WTC11 (cell line): ENCODE results near the gene CALN1.

ENCODE experiments used
- CBFB ChIP-seq: sonication (generic); formaldehyde crosslinking; IDR thresholded peaks from 2 replicates; pipeline ENCODE4 v1.8.1; 2022; ENCODE audit warnings: mild to moderate bottlenecking, low read depth, missing genetic modification reagents
- CTCF ChIP-seq: fragments of 200-600 bp; IDR thresholded peaks from 2 replicates; pipeline ENCODE4 v1.8.0; 2022; ENCODE audit warnings: antibody characterized with exemption
- E2F4 ChIP-seq: sonication (generic); formaldehyde crosslinking; IDR thresholded peaks from 2 replicates; pipeline ENCODE4 v1.8.1; 2022; ENCODE audit warnings: low read depth, mild to moderate bottlenecking, moderate library complexity, missing genetic modification reagents, borderline replicate concordance
- ELF4 ChIP-seq: sonication (generic); formaldehyde crosslinking; IDR thresholded peaks from 2 replicates; pipeline ENCODE4 v1.8.1; 2022; ENCODE audit warnings: low read depth, mild to moderate bottlenecking, moderate library complexity, missing genetic modification reagents
- FOXJ3 ChIP-seq: sonication (generic); formaldehyde crosslinking; IDR thresholded peaks from 2 replicates; pipeline ENCODE4 v1.9.0; 2021; ENCODE audit warnings: missing genetic modification reagents, mild to moderate bottlenecking, borderline replicate concordance
- FOXK1 ChIP-seq: sonication (generic); formaldehyde crosslinking; IDR thresholded peaks from 2 replicates; pipeline ENCODE4 v1.8.0; 2022; ENCODE audit warnings: mild to moderate bottlenecking, moderate library complexity, missing genetic modification reagents
- NR1H2 ChIP-seq: sonication (generic); formaldehyde crosslinking; IDR thresholded peaks from 2 replicates; pipeline ENCODE4 v1.9.0; 2021; ENCODE audit warnings: mild to moderate bottlenecking, moderate library complexity, missing genetic modification reagents
- OVOL2 ChIP-seq: fragments of 250-450 bp; sonication (Bioruptor Pico); IDR thresholded peaks from 2 replicates; pipeline ENCODE4 v1.9.0; 2021; ENCODE audit warnings: mild to moderate bottlenecking, borderline replicate concordance
- TEAD1 ChIP-seq: sonication (generic); formaldehyde crosslinking; IDR thresholded peaks from 2 replicates; pipeline ENCODE4 v1.8.0; 2022; ENCODE audit warnings: mild to moderate bottlenecking, missing genetic modification reagents
- USF2 ChIP-seq: sonication (generic); formaldehyde crosslinking; IDR thresholded peaks from 2 replicates; pipeline ENCODE4 v1.8.1; 2023; ENCODE audit warnings: mild to moderate bottlenecking, missing genetic modification reagents, moderate library complexity

- TF ChIP-seq USF2 (CRISPR knock-in tag) (no peak), E2F4 (CRISPR knock-in tag) (no peak), CBFB (CRISPR knock-in tag) (no peak), NR1H2 (CRISPR knock-in tag) (no peak), FOXJ3 (CRISPR knock-in tag) (no peak), CTCF (no peak), FOXK1 (CRISPR knock-in tag) (no peak), TEAD1 (CRISPR knock-in tag) (no peak), OVOL2 (no peak), ELF4 (CRISPR knock-in tag) (no peak)
These were observed 114.5 kb downstream of the CALN1 start for GRCh38 chr7:72297636-72298035.
